COLO829 (cell line): ENCODE results near the gene EEF1E1.
A peak's percentile ranks its signal among the peaks of the same experiment; 100 is the strongest.

ENCODE experiments used
- DNase-seq: peaks from one replicate; pipeline ENCODE4 v3.0.0; 2012; ENCODE audit warnings: low spot score

Gene EEF1E1

DNA sequence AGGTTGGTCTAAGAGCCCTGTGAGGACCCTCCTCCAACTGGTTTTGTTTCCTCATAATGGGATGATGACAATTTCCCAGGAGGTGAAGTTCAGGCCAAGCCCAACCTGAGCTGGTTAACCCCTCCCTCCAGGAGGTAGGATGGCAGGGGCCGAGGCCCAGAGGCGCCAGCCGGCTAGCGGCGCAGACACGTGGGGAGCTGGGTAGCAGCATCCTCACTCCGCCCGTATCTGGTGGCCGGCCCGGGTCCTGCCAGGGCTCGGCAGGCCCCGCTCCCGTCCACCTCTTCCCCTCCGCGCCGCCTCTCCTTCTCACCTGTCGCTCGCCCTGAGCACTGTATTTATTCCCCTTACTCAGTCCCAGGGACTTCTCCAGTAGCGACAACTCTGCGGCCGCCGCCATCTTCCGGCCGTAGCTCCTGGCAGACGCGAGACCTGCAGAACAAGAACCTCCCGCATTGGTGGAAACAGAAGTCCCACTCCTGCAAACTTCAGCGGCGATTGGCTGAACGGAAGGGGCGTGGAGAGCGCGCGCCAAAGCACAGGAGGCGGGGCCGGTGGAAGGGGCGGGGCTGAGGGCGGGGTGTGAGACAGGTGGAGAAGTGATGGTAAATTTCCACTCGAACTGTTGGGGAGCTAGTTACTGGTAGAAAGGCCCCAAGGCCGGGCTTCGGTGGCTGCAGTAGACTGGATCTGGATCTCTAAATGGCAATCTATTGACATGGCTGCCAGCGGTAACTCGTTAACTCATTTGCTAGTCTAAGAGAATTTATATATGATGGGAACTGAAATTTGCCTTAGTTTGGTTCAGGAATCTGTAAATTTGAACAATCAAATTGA lies at the start of gene EEF1E1:
Gene EEF1E1, minus strand, starts transcription at position 427 of the 837 bp plus-strand sequence. Its CDS starts 27 bp downstream, at position 400.
- DNase-seq: peak; percentile 96

DNA sequence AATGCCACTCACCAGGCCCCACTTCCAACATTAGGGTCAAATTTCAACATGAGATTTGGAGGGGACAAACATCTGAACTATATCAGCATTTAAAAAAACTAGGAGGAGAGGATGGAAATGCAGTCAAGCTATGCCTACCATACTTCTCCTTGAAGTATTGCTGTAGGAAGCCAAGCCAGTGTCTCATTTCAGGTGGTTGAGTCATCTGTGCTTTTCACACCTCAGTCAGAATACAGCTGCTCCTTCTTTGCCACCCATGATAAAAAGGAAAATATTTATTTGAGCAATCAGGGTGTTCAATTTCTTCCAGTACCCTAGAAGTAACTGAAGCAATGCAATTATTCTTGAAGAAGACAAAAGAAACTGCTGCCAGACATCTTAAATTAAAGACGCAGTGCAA lies 47.0 kb upstream of the EEF1E1 start:
- DNase-seq: no peak

DNA sequence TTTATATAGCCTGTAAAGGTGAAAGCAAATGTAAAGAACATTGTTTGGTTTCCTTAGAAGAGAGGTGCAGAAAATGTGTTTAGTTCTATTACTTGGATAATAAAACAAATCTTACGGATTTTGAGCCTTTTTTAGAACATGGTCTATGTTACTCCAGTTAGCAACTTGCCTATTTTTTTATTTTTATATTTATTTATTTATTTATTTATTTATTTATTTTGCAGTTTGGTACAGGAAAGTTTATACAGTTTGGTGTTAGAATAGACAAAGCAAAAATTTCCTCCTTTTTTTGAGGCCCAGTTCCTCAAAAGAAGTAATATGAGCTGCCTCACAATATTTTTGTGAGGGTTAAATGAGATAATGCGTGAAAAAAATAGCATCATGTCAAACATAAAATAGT lies 41.6 kb upstream of the EEF1E1 start:
- no peak for DNase-seq

DNA sequence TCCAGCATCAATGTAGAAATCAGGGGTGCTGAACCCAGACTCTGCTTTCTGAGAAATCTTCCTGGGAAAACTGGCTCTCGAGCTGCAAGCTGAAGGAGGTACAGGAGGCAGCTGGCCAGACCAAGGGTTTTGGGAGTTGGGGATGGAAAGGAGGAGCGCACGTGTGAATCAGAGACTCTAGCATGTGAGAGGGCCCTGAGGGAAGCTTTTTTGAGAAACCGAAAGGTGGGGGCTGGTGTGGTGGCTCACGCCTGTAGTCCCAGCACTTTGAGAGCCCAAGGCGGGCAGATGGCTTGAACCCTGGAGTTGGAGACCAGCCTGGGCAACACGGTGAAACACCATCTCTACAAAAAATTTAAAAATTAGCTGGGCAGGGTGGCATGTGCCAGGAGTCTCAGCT lies 37.1 kb upstream of the EEF1E1 start:
- DNase-seq: no peak

DNA sequence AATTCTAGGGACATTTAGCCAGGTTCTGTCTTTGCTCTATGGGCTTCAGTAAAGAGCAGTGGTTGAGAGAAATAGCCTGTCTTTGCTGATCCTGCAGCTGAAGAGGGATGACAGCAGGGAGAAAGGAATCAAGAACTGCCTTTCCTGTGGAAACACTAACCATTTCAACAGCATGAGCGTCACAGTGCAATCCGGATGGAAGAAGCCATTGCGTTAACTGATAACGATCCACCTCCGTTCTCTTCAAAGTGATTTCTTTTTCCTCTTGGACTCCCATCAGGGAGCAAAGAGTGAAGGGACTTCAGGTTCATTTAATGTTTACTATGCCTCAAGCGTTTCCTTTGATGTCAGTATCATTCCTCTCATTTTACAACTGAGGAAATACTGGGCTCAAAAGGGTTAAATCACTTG lies 35.2 kb upstream of the EEF1E1 start:
- no peak for DNase-seq

DNA sequence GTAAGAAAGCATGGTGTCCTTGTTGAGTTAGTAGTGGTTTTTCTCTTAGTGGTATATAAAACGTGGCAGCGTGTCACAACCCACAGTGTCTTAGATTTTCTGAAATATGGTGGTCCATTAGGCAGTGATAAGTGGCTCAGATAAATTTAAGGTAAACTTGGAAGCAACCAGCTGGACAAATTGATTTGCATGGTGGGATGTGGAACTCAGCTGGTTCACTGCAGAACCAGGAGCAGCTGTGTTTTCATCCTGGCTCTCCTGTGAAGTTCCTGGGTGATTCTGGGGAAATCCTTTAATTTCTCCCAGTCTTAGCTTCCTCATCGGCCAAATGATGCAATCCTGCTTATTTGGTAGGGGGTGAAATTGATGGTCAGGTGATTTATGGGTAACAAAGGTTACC lies 32.9 kb upstream of the EEF1E1 start:
- no peak for DNase-seq

DNA sequence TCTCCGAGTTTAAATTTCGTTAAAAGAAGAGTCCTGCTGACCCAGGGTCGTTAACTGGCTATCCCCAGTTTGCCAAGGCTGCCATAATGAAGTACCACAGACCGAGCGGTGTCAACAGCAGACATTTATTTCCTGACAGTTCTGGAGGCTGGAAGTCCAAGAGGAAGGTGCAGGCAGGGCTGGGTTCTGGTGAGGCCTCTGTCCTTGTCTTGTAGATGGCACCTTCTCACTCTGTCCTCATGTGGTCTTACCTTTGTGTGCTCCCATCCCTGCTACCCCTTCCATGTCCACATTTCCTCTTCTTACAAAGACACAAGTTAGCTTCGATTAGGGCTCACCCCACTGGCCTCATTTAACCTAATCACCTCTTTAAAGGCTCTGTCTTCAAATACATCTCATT lies 29.8 kb upstream of the EEF1E1 start:
- no peak for DNase-seq

DNA sequence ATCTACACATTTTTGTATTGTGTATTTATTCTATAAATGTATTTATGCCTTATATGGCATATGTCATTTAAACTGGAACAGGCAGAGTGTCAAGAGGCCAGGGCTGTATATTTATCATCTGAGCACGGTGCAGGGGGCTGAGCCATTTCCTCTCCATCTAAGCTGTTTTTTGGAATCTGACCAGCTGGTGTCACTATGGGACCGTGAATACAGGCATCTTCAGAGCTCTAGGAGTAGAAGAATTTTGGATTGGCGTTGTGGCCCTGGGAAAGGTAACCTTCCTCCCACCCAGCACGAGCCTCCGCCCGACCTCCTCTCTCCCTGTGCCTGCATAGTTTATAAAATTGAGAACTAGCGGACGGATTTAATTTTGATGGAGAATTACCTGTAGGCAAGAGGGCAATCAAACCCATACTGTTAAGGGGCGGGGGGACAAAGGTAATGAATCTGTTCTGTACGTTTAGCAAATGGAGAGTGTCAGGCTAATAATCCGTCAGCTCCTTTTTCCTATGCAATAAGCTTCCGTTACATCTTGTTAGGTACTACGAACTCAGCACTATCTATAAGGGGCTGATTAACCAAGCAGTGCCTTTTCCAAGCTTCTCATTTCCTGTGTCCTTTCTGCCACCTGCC lies 29.0 kb upstream of the EEF1E1 start:
- DNase-seq: peak; percentile 77

DNA sequence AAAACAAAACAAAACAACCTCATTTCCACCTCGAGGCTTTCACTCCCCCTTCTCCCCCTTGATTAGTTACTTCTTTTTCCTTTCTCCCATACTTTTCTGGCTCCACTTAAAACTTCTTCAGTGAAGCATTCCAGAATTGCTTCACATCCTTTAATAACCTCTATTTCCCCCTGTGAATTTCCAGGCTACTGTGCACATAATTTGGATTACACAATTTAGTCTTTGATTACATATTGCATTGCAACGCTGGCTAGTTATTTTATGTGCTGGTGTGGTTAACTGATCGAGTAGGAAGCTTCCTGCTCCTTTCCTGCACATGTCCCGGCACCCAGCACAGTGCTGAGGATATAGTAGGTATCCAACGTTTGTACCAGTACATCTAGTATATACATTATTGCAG lies 28.1 kb upstream of the EEF1E1 start:
- no peak for DNase-seq

DNA sequence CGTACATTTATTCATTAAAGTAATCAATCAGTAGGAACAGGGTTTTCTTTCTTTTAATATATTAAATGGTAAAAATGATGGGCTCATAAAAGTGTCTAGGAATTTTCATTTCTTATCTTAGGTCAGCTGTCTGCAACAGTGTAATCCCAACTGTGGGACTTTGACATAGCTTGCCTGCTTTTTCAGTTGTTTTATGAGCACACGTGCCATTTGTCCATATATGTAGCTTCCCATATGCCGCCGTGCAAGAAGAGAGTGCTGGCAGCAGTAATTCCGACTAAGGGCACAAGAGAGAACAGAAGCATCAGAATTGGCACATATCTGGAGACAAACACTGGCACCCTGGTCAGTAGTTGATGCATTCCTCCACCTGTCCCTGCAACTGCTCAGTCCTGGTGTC lies 20.9 kb upstream of the EEF1E1 start:
- no peak for DNase-seq

DNA sequence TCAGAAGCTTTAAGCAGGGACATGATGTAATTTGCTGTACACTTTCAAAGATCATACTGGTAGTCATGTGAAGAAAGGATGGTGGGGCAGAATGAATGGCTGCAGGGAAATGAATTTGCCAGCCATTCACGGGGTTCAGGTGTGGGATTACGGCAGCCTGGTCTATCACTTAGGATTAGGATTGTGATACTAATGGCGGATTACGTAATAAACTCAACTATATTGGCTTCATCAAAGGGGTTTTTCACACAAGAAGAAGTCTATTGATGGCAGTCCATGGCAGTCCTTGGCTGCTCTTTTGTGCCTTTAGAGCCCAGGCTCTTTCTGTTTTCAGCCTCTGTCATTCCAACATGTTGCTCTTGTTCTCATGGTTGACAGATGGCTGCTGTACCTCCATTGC lies 12.6 kb upstream of the EEF1E1 start:
- no peak for DNase-seq

DNA sequence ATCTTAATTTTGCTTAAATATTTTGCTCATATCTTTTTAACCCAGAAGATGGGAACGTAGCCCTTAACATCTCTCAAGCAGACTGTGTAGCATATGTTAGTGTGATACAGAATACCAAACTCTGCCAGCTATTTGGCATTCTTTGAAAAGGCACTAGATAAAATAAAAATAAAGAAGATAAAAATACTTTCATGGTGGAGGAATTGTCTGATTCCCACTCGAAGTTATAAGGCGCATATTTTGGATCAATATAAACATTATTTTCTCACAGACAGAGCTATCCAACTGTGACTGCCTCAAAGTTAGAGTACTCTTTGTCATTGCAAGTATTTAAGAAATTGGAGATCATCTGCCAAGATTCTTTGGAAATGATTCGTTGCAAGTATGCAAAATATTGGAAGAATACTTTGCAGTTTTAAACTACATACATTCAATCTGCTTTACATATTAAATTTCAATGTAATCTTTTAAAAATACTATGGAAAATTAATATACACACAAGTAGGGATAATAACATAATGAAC lies 10.8 kb upstream of the EEF1E1 start:
- no peak for DNase-seq

DNA sequence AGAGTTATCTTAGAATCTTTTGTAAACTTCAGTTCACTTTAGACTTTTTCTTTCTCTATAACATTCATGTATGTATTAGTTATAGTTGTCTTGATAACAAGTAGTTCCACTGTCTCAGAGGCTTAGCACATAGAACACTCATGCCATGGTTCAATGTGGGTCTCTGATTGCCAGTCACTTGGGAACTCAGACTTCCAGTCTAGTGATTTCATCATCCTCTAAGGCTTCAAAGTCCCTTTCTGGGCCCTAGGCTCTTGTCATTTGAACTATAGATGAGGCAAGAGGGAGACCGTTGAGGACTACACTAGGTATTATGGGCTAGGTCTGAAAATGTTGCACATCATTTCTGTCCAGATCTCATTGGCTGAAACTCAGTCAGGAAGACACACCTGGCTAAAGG lies 8.4 kb upstream of the EEF1E1 start:
- no peak for DNase-seq

DNA sequence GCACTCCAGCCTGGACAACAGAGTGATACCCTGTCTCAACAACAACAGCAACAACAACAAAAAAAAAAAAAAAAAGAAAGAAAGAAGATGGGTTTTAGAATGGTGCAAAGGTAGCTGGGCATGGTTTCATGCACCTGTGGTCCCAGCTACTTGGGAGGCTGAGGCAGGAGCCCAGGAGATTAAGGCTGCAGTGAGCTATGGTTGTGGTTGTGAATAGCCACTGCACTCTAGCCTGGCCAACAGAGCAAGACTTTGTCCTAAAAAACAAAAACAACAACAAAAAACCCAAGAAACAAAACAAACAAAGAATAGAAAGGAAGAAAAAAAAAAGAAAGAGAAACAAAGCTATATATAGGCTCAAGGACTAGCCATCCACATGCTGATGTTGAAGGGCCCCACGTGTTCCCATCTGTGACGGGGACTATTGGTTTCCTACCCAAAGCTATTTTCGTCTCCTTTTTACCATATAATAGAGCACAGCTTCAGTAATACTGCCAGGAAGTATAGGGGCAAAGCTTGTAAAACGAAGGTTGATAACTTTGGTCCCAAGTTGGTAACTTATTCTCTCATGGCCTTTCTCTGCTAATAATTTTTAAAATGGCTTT lies 7.9 kb upstream of the EEF1E1 start:
- DNase-seq: no peak

DNA sequence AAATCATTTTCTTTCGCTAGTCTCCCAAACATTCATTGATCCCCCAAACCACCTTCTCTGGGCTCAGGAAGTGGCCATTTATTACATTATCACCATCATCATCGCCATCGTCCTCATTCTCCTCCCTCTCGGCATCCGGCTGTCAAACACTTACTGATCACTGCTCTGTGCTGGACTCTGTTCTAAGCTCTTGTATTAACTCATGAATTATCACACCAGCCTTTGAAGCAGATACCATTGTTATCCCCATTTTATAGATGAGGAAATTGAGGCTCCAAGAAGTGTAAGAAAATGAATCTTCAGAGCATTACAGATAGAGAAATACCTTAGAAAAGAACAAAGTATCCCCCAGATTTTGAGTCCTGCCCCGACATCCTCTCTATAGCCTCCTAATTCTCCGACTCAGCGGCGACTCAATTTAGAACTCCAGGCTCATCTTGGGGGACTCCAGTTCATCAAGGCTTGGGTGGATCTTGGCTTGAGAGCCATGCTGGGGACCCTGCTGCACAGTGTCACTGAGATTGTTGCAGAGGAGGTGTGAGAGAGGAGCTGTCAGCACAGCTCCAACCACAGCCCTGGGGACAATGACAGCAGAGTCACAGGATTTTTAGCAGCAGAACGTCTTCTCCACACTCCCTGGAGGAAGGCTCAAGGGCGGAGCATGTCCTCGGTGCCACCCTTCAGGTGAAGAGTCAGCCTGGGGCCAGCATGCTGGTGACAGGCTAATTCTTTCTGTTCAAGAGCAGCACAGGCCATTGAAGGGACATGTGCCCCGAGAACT lies 6.6 kb upstream of the EEF1E1 start:
- DNase-seq: no peak

DNA sequence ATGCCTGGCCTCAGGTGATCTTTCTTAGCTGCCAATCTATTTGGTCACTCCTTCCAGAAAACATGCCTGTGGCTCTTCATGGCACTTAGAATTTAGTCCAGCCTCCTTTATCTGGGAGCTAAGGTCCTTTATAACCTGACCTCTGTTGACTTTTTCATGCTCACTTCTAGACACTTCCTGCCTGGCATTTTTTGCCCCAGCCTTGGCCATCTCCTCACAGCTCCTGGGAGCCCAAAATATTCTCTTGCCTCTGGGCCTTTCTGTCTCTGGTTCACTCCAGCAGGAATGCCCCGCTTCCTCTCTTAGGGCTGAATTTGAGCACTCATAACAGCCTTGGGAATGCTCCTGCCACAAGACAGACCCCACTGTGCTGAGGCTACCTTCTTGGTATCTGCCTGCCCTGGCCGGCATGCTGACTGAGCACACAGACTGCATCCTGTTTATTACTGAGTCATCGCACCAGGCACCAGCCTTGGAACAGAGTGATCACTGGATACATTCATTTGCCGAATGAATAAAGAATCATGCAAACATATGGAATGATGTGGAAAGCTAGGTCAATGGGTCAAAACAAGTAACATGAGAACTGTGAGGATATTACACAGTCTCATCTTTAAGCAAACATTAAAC lies 5.8 kb upstream of the EEF1E1 start:
- peak; percentile 97 for DNase-seq

DNA sequence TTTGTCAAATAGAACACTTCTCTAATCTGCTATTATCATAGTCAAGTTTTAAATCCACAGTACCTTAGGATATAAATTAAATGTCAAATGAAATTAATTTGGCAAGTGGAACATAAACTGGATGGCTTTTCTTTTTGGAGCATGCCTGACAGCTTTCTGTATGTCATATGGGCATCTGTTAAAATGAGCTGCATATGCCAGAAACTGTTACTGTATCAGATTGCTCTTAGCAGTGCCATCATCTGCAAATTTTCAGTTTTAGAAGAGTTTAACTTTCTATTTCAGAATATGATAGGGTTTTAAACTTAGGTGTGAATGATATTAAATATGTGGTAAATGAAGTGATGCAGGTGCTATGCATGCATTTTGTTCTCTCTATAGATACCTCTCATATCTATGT lies 3.4 kb upstream of the EEF1E1 start:
- DNase-seq: no peak

DNA sequence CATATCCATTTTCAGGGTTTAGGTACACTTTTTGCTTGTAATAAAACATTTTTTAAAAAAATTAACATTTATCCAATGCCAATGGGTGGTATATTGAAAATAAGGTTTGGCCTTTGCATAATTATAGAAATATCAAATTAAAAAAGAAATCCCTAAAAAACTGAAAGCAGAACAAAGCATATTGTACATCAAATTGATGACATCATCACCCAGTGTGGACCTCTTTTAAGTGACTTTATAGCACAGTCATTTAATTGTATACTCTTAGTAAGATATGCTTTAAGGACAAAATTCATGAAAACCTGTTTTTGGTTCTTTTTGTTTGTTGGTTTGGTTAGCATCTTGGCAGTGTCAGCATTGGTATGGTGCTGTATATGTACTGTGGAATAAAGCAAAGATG lies 1.4 kb upstream of the EEF1E1 start:
- DNase-seq: no peak

DNA sequence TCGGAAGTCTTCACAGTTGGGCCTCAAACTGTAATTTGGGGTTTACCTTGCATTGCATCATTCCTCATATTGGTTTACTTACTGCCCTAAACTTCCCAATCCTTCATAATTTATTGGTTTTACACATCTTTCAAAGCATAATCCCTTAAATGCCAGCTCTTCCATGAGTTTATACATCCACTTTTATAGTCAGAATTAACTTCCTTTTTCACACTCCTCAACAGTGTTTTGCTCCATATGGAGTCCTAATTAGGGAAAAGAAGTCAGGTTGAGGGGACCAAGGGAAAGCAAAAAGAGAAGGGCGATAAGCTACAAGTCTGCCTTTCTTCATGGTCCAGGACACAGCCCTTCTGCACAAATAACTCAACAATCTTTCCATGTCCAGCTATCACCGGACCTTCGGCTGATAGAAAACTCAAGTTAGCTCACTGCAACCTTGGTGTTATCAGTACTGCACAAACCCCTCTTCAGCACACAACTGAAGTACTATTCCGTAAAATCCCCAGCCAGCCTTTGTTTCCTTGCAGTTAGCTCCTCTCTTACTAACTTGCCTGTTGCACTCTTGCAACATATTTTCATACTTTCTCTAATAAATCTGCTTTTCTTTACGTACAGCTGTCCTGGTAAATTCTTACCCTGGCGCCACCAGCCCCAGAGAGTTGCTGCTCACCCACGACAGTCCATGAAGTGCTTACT lies 2.0 kb downstream of the EEF1E1 start:
- DNase-seq: no peak

DNA sequence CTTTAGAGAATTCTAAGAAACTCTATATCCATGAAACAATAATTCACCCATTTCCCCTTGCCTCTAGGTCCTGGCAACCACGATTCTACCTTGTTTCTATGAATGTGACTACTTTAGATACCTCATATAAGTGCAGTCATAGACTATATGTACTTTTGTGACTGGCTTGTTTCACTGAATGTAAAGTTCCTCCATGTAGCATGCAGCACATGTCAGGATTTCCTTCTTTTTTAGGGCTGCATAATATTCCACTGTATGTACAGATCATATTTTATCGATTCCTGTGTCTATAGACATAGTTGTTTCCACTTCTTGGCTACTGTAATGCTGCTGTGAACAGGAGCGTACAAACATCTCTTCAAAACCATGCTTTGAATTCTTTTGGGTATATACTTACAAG lies 11.7 kb downstream of the EEF1E1 start:
- no peak for DNase-seq

DNA sequence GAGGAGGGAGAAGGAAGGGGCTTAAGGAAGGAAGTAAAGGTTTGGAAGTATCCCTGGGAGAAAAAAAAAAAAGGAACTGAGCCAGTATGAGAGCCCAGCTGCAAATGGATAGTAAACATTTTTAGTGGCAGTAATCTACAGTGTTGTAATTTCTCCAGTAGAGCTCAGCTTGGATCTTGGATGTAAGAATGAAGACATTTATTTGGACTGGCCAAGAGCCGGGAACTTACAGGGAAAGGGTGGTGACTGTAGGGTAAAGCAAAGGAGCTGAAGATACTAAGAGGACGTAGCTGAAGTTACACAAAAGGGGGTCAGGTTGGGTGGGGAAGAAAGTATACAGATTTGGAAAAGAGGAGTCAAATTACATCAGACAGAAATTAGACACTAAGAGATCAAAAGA lies 13.5 kb downstream of the EEF1E1 start:
- DNase-seq: no peak
